OCI-M1 (cell line): Measurements from ENCODE around the gene IFT80.
A peak's percentile ranks its signal among the peaks of the same experiment; 100 is the strongest.

Experiments used
- DNase-seq: peaks from one replicate; lab custom pipeline; 2025; lab: John Stamatoyannopoulos, UW

Gene IFT80

GRCh38 chr3:160399125-160400029 lies at the start of gene IFT80, which contains the start of gene SMC4:
Gene IFT80 (minus strand): TSS chr3:160399225. CDS start chr3:160384600, 14,625 bp downstream.
Gene SMC4 (plus strand): TSS chr3:160399650. CDS start chr3:160400827, 1,177 bp downstream.
- DNase-seq, result peak; percentile 92

- DNase-seq, result peak; percentile 19
Measured at GRCh38 chr3:160447544-160447943, 48.5 kb upstream of the IFT80 start.

- DNase-seq, result no peak
Measured at GRCh38 chr3:160446522-160447056, 47.6 kb upstream of the IFT80 start.

GRCh38 chr3:160445854-160446253 lies 46.8 kb upstream of the IFT80 start:
- no peak for DNase-seq

- DNase-seq, result peak; percentile 29
Measured at GRCh38 chr3:160444411-160444810, 45.4 kb upstream of the IFT80 start.

GRCh38 chr3:160440687-160441086 lies 41.7 kb upstream of the IFT80 start:
- DNase-seq, result no peak

GRCh38 chr3:160437083-160437455 lies 38.0 kb upstream of the IFT80 start:
- DNase-seq, result no peak

GRCh38 chr3:160435747-160436146 lies 36.7 kb upstream of the IFT80 start:
- no peak for DNase-seq

GRCh38 chr3:160435095-160435494 lies 36.1 kb upstream of the IFT80 start:
- DNase-seq, result no peak

- no peak for DNase-seq
Measured at GRCh38 chr3:160434071-160434470, 35.0 kb upstream of the IFT80 start.

- DNase-seq, result no peak
Measured at GRCh38 chr3:160427832-160428424, 28.9 kb upstream of the IFT80 start.

- DNase-seq, result no peak
Measured at GRCh38 chr3:160417311-160417710, 18.3 kb upstream of the IFT80 start.

GRCh38 chr3:160413613-160414248 lies 14.7 kb upstream of the IFT80 start:
- peak; percentile 77 for DNase-seq

GRCh38 chr3:160412477-160412876 lies 13.5 kb upstream of the IFT80 start:
- DNase-seq, result no peak

- no peak for DNase-seq
Measured at GRCh38 chr3:160409812-160410610, 11.0 kb upstream of the IFT80 start.

GRCh38 chr3:160403796-160404470 lies 4.9 kb upstream of the IFT80 start:
- peak; percentile 14 for DNase-seq

- DNase-seq, result peak; percentile 27
Measured at GRCh38 chr3:160403028-160403545, 4.1 kb upstream of the IFT80 start.

GRCh38 chr3:160402221-160403027 lies 3.4 kb upstream of the IFT80 start:
- DNase-seq, result no peak

GRCh38 chr3:160401291-160402095 lies 2.5 kb upstream of the IFT80 start:
- peak; percentile 83 for DNase-seq
